ENCODE results near the gene PRMT7.

The PRMT7 gene

GRCh38 chr16:68367440-68367839 is 56.6 kb downstream of the PRMT7 start:
- H3K23ac ChIP-seq (ENCODE audit: low read depth, low read length, poor library complexity): no peak overlapping the region
- no peak overlapping the region for H2AK5ac ChIP-seq (ENCODE audit: low read depth, low read length)
- no peak overlapping the region for H3K4me3 ChIP-seq (ENCODE audit: low read length in 2 of 2)
- no peaks in the 10 kb centered on the region for H3K36me3 ChIP-seq (replicated peaks in 1 of 2; ENCODE audit: control insufficient read depth in 2 of 2, insufficient read depth in 2 of 2, low read length in 2 of 2)
- no peaks in the 10 kb centered on the region for H3K79me1 ChIP-seq (ENCODE audit: low read depth, low read length)
- H2BK5ac ChIP-seq (ENCODE audit: low read length): no peak overlapping the region
- H3K4me2 ChIP-seq (ENCODE audit: insufficient read depth, low read length, poor library complexity, severe bottlenecking): no peak overlapping the region
- DNase-seq (ENCODE audit: low spot score): no peak
- H3K9me3 ChIP-seq (replicated peaks in 1 of 2; ENCODE audit: control insufficient read depth in 2 of 2, insufficient read depth in 1 of 2, low read depth in 1 of 2, low read length in 2 of 2): no peaks in the 10 kb centered on the region
- H3K18ac ChIP-seq (ENCODE audit: low read length): peak overlapping the region; percentile 18
- peaks cover 14 to 23% of the 10 kb centered on the region in 2 donors for H3K4me1 ChIP-seq (ENCODE audit: control insufficient read depth in 2 of 2, insufficient read depth in 1 of 2, low read depth in 1 of 2, low read length in 2 of 2)
- peak overlapping the region; percentile 68 for H2AFZ ChIP-seq (ENCODE audit: low read length)
- no peak overlapping the region for H3K9ac ChIP-seq (ENCODE audit: low read depth, low read length, poor library complexity)
- no CpG with 5 or more reads among the region's 20 CpGs for WGBS, 2 donors (ENCODE audit: extremely low coverage in 2 of 2, insufficient read length in 2 of 2, insufficient replicate concordance in 1 of 2)
- no peak overlapping the region for H3K27ac ChIP-seq (replicated peaks; ENCODE audit: low read length)
- no peak overlapping the region for H2BK120ac ChIP-seq (ENCODE audit: low read depth, low read length)
- H3K14ac ChIP-seq (ENCODE audit: low read length): no peak overlapping the region
- H4K8ac ChIP-seq (ENCODE audit: low read depth, low read length): peak overlapping the region; percentile 30
- no peaks in the 10 kb centered on the region for H3K27me3 ChIP-seq (ENCODE audit: control insufficient read depth in 3 of 3, insufficient read depth in 3 of 3, low read depth in 1 of 3, low read length in 3 of 3)
- H3K4ac ChIP-seq (ENCODE audit: low read length): no peak overlapping the region
- H2BK12ac ChIP-seq (ENCODE audit: low read length): no peak overlapping the region
- H2BK15ac ChIP-seq (ENCODE audit: low read length): no peak overlapping the region
- no peak overlapping the region for H4K91ac ChIP-seq (ENCODE audit: low read depth, low read length, poor library complexity)

- peak overlapping the region; percentile 82 for H2BK12ac ChIP-seq (ENCODE audit: low read length)
- H3K23ac ChIP-seq (ENCODE audit: low read depth, low read length, poor library complexity): peak overlapping the region; percentile 27
- no peak overlapping the region for H3K4ac ChIP-seq (ENCODE audit: low read length)
- no peak overlapping the region for H2BK15ac ChIP-seq (ENCODE audit: low read length)
- H2BK5ac ChIP-seq (ENCODE audit: low read length): peak overlapping the region; percentile 56
- H2BK120ac ChIP-seq (ENCODE audit: low read depth, low read length): no peak overlapping the region
- H3K79me1 ChIP-seq (ENCODE audit: low read depth, low read length): no peaks in the 10 kb centered on the region
- no peak overlapping the region for H2AK5ac ChIP-seq (ENCODE audit: low read depth, low read length)
- no peaks in the 10 kb centered on the region for H3K9me3 ChIP-seq (replicated peaks in 1 of 2; ENCODE audit: control insufficient read depth in 2 of 2, insufficient read depth in 1 of 2, low read depth in 1 of 2, low read length in 2 of 2)
- peak overlapping the region; percentile 68 for H2AFZ ChIP-seq (ENCODE audit: low read length)
- H3K27ac ChIP-seq (replicated peaks; ENCODE audit: low read length): no peak overlapping the region
- no peak overlapping the region for H4K8ac ChIP-seq (ENCODE audit: low read depth, low read length)
- H3K36me3 ChIP-seq (replicated peaks in 1 of 2; ENCODE audit: control insufficient read depth in 2 of 2, insufficient read depth in 2 of 2, low read length in 2 of 2): no peaks in the 10 kb centered on the region
- no peak overlapping the region for H4K91ac ChIP-seq (ENCODE audit: low read depth, low read length, poor library complexity)
- no peak overlapping the region for H3K4me3 ChIP-seq (ENCODE audit: low read length in 2 of 2)
- peaks cover 14 to 23% of the 10 kb centered on the region in 2 donors for H3K4me1 ChIP-seq (ENCODE audit: control insufficient read depth in 2 of 2, insufficient read depth in 1 of 2, low read depth in 1 of 2, low read length in 2 of 2)
- H3K9ac ChIP-seq (ENCODE audit: low read depth, low read length, poor library complexity): peak overlapping the region; percentile 36
- H3K4me2 ChIP-seq (ENCODE audit: insufficient read depth, low read length, poor library complexity, severe bottlenecking): no peak overlapping the region
- WGBS, 2 donors (ENCODE audit: extremely low coverage in 2 of 2, insufficient read length in 2 of 2, insufficient replicate concordance in 1 of 2): no CpG with 5 or more reads among the region's 14 CpGs
- peak overlapping the region; percentile 85 for H3K18ac ChIP-seq (ENCODE audit: low read length)
- H3K27me3 ChIP-seq (ENCODE audit: control insufficient read depth in 3 of 3, insufficient read depth in 3 of 3, low read depth in 1 of 3, low read length in 3 of 3): no peaks in the 10 kb centered on the region
- H3K14ac ChIP-seq (ENCODE audit: low read length): peak overlapping the region; percentile 85
- no peak for DNase-seq (ENCODE audit: low spot score)
Observed at GRCh38 chr16:68367891-68368290, 57.1 kb downstream of the PRMT7 start.

GRCh38 chr16:68368301-68368888 is 57.6 kb downstream of the PRMT7 start:
- H3K9ac ChIP-seq (ENCODE audit: low read depth, low read length, poor library complexity): no peak overlapping the region
- WGBS, 2 donors (ENCODE audit: extremely low coverage in 2 of 2, insufficient read length in 2 of 2, insufficient replicate concordance in 1 of 2): no CpG with 5 or more reads among the region's 12 CpGs
- H2AK5ac ChIP-seq (ENCODE audit: low read depth, low read length): peak overlapping the region; percentile 79
- H3K36me3 ChIP-seq (replicated peaks in 1 of 2; ENCODE audit: control insufficient read depth in 2 of 2, insufficient read depth in 2 of 2, low read length in 2 of 2): no peaks in the 10 kb centered on the region
- no peaks in the 10 kb centered on the region for H3K9me3 ChIP-seq (replicated peaks in 1 of 2; ENCODE audit: control insufficient read depth in 2 of 2, insufficient read depth in 1 of 2, low read depth in 1 of 2, low read length in 2 of 2)
- H2AFZ ChIP-seq (ENCODE audit: low read length): peak overlapping the region; percentile 39
- no peak overlapping the region for H3K4me2 ChIP-seq (ENCODE audit: insufficient read depth, low read length, poor library complexity, severe bottlenecking)
- peak overlapping the region; percentile 56 for H2BK5ac ChIP-seq (ENCODE audit: low read length)
- no peak for DNase-seq (ENCODE audit: low spot score)
- no peak overlapping the region for H3K27ac ChIP-seq (replicated peaks; ENCODE audit: low read length)
- H2BK12ac ChIP-seq (ENCODE audit: low read length): no peak overlapping the region
- no peak overlapping the region for H2BK120ac ChIP-seq (ENCODE audit: low read depth, low read length)
- H3K4me3 ChIP-seq (ENCODE audit: low read length in 2 of 2): no peak overlapping the region
- H3K79me1 ChIP-seq (ENCODE audit: low read depth, low read length): no peaks in the 10 kb centered on the region
- no peak overlapping the region for H3K4ac ChIP-seq (ENCODE audit: low read length)
- H3K23ac ChIP-seq (ENCODE audit: low read depth, low read length, poor library complexity): no peak overlapping the region
- H3K18ac ChIP-seq (ENCODE audit: low read length): peak overlapping the region; percentile 85
- no peaks in the 10 kb centered on the region for H3K27me3 ChIP-seq (ENCODE audit: control insufficient read depth in 3 of 3, insufficient read depth in 3 of 3, low read depth in 1 of 3, low read length in 3 of 3)
- H4K91ac ChIP-seq (ENCODE audit: low read depth, low read length, poor library complexity): no peak overlapping the region
- H4K8ac ChIP-seq (ENCODE audit: low read depth, low read length): no peak overlapping the region
- H2BK15ac ChIP-seq (ENCODE audit: low read length): peak overlapping the region; percentile 93
- H3K4me1 ChIP-seq (ENCODE audit: control insufficient read depth in 2 of 2, insufficient read depth in 1 of 2, low read depth in 1 of 2, low read length in 2 of 2): peaks cover 14 to 21% of the 10 kb centered on the region in 2 donors
- no peak overlapping the region for H3K14ac ChIP-seq (ENCODE audit: low read length)

- Histone ChIP-seq H3K4me2 (ENCODE audit: insufficient read depth, low read length, poor library complexity, severe bottlenecking) (no peak overlapping the region), H2BK5ac (ENCODE audit: low read length) (no peak overlapping the region), H3K4ac (ENCODE audit: low read length) (no peak overlapping the region), H2AK5ac (ENCODE audit: low read depth, low read length) (no peak overlapping the region), H3K27me3 (ENCODE audit: control insufficient read depth in 3 of 3, insufficient read depth in 3 of 3, low read depth in 1 of 3, low read length in 3 of 3) (peaks cover 0 to 2% (median 0%) of the 10 kb centered on the region in 3 experiments), H3K4me3 (ENCODE audit: low read length in 2 of 2) (no peak overlapping the region), H4K8ac (ENCODE audit: low read depth, low read length) (no peak overlapping the region), H3K4me1 (ENCODE audit: control insufficient read depth in 2 of 2, insufficient read depth in 1 of 2, low read depth in 1 of 2, low read length in 2 of 2) (peaks cover 12 to 19% of the 10 kb centered on the region in 2 donors), H3K36me3 (replicated peaks in 1 of 2; ENCODE audit: control insufficient read depth in 2 of 2, insufficient read depth in 2 of 2, low read length in 2 of 2) (no peaks in the 10 kb centered on the region), H2BK15ac (ENCODE audit: low read length) (no peak overlapping the region), H3K9me3 (replicated peaks in 1 of 2; ENCODE audit: control insufficient read depth in 2 of 2, insufficient read depth in 1 of 2, low read depth in 1 of 2, low read length in 2 of 2) (no peaks in the 10 kb centered on the region), H4K91ac (ENCODE audit: low read depth, low read length, poor library complexity) (no peak overlapping the region), H3K27ac (replicated peaks; ENCODE audit: low read length) (no peak overlapping the region), H2BK120ac (ENCODE audit: low read depth, low read length) (no peak overlapping the region), H2AFZ (ENCODE audit: low read length) (no peak overlapping the region), H3K18ac (ENCODE audit: low read length) (no peak overlapping the region), H3K14ac (ENCODE audit: low read length) (no peak overlapping the region), H3K79me1 (ENCODE audit: low read depth, low read length) (no peaks in the 10 kb centered on the region), H3K23ac (ENCODE audit: low read depth, low read length, poor library complexity) (no peak overlapping the region), H2BK12ac (ENCODE audit: low read length) (no peak overlapping the region), H3K9ac (ENCODE audit: low read depth, low read length, poor library complexity) (no peak overlapping the region)
- DNase-seq (ENCODE audit: low spot score): no peak
- WGBS, 2 donors (ENCODE audit: extremely low coverage in 2 of 2, insufficient read length in 2 of 2, insufficient replicate concordance in 1 of 2): no CpG with 5 or more reads among the region's 4 CpGs
Observed at GRCh38 chr16:68369168-68369567, 58.3 kb downstream of the PRMT7 start.

All from neuronal stem cell (in vitro differentiated cells).